ENCODE measurements around the gene STK32C.
A peak's percentile ranks its signal among the peaks of the same experiment; 100 is the strongest.
"Not testable (repeated sequence)": the region's sequence is repeated elsewhere in the genome, so short reads cannot be mapped to it uniquely, and the experiment has no call there.

The STK32C gene

GRCh38 chr10:132316133-132316532, 8.4 kb upstream of the STK32C start:
- no peak for DNase-seq

- DNase-seq, result not testable (repeated sequence)
These were observed 7.1 kb upstream of the STK32C start for GRCh38 chr10:132314881-132315280.

GRCh38 chr10:132314336-132314735, 6.6 kb upstream of the STK32C start:
- DNase-seq, result no peak

- no peak for DNase-seq
These were observed 6.1 kb upstream of the STK32C start for GRCh38 chr10:132313865-132314264.

GRCh38 chr10:132313305-132313704, 5.6 kb upstream of the STK32C start:
- DNase-seq, result no peak

GRCh38 chr10:132311338-132311939, 3.7 kb upstream of the STK32C start:
- no peak for DNase-seq

GRCh38 chr10:132310701-132311337, 3.1 kb upstream of the STK32C start:
- DNase-seq, result no peak

- DNase-seq, result no peak
These were observed 2.3 kb upstream of the STK32C start for GRCh38 chr10:132309879-132310591.

GRCh38 chr10:132309471-132309865, 1.7 kb upstream of the STK32C start:
- DNase-seq, result no peak

GRCh38 chr10:132308587-132309470, 1.1 kb upstream of the STK32C start:
- DNase-seq, result no peak

GRCh38 chr10:132306864-132307751, 642 bp downstream of the STK32C start:
- peak; percentile 30 for DNase-seq

- no peak for DNase-seq
These were observed 1.4 kb downstream of the STK32C start for GRCh38 chr10:132306343-132306685.

- no peak for DNase-seq
These were observed 2.0 kb downstream of the STK32C start for GRCh38 chr10:132305654-132306342.

GRCh38 chr10:132304756-132305509, 2.8 kb downstream of the STK32C start:
- no peak for DNase-seq

- DNase-seq, result no peak
These were observed 4.2 kb downstream of the STK32C start for GRCh38 chr10:132303361-132304115.

- DNase-seq, result no peak
These were observed 5.1 kb downstream of the STK32C start for GRCh38 chr10:132302421-132303310.

- DNase-seq, result no peak
These were observed 6.1 kb downstream of the STK32C start for GRCh38 chr10:132301371-132302330.

GRCh38 chr10:132300582-132300981, 7.2 kb downstream of the STK32C start:
- no peak for DNase-seq

Measured in NCI-H1105 treated with DMSO at 0.1 percent for 48 hours (cell line).